Lower leg skin (tissue), 3 donors: ENCODE results near the gene TUBD1.

Source experiments
- POLR2A ChIP-seq, 2 donors: fragments of 450-650 bp; IDR thresholded peaks; one replicate each; pipeline ENCODE4 v1.6.1; 2016 to 2017; ENCODE audit warnings: antibody characterized with exemption in 2 of 2, mild to moderate bottlenecking in 1 of 2, moderate library complexity in 1 of 2
- TF ChIP-seq, protein P1 (sequence below), 3 donors: fragments of 450-650 bp; IDR thresholded peaks; one replicate each; pipeline ENCODE4 v1.5.1; 2016; ENCODE audit warnings: antibody characterized with exemption in 3 of 3, mild to moderate bottlenecking in 3 of 3, moderate library complexity in 2 of 3

DNA sequence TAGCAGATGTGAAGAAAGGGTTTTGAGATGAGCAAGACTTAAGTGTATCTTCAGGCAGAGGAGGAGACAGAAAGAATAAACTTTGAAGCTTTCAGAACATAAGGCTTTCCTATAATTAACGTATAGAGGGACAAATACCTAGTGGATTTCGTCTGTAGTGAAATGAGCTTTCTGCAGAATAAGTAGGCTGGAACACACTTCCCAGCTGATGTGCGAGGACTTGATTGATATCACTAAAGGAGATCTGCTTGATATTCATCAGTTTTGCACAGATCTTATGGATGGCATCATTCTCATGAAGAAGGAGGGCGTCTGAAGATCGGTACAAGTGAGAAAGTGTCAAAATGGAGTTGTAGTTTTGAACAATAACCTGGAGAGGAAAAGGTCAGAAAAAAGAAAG lies 14.8 kb downstream of the TUBD1 start:
- TF ChIP-seq, protein P1, sequence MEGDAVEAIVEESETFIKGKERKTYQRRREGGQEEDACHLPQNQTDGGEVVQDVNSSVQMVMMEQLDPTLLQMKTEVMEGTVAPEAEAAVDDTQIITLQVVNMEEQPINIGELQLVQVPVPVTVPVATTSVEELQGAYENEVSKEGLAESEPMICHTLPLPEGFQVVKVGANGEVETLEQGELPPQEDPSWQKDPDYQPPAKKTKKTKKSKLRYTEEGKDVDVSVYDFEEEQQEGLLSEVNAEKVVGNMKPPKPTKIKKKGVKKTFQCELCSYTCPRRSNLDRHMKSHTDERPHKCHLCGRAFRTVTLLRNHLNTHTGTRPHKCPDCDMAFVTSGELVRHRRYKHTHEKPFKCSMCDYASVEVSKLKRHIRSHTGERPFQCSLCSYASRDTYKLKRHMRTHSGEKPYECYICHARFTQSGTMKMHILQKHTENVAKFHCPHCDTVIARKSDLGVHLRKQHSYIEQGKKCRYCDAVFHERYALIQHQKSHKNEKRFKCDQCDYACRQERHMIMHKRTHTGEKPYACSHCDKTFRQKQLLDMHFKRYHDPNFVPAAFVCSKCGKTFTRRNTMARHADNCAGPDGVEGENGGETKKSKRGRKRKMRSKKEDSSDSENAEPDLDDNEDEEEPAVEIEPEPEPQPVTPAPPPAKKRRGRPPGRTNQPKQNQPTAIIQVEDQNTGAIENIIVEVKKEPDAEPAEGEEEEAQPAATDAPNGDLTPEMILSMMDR (IDR thresholded peaks at IDR 0.05), result no peak
- TF ChIP-seq POLR2A (IDR thresholded peaks at IDR 0.05), result no peak
